Aorta (tissue), 5 donors: ENCODE results near the gene TRIM69. TPM values are rescaled to one million over a fixed set of nuclear protein-coding genes. Genes with fewer than 3 reads are reported as not detected.
"Not testable (repeated sequence)": the region's sequence is repeated elsewhere in the genome, so short reads cannot be mapped to it uniquely, and the experiment has no call there.

Experiments used
- ATAC-seq: fragments of 200-7000 bp; cut with Tn5 transposase; one replicate; pipeline ENCODE4 v1.9.1; 2022; ENCODE audit warnings: moderate library complexity; ENCODE audit not compliant: low FRiP score
- DNase-seq, 2 donors: peaks; one replicate each; pipeline ENCODE4 v3.0.0-alpha.2; 2020
- H3K27ac ChIP-seq, 2 donors: one replicate each; pipeline ENCODE4 v1.5.1; 2013; ENCODE audit warnings: low read length in 2 of 2, mild to moderate bottlenecking in 2 of 2, moderate library complexity in 2 of 2, control low read depth in 1 of 2, inconsistent platforms in 1 of 2, low read depth in 1 of 2
- H3K27me3 ChIP-seq, 2 donors: one replicate each; pipeline ENCODE4 v1.6.1; 2013; ENCODE audit warnings: control low read depth in 1 of 2, low read length in 1 of 2, mild to moderate bottlenecking in 1 of 2, moderate library complexity in 1 of 2; ENCODE audit not compliant: insufficient read depth in 2 of 2, control insufficient read depth in 1 of 2
- H3K36me3 ChIP-seq, 2 donors: one replicate each; pipeline ENCODE4 v1.6.1; 2013; ENCODE audit warnings: control low read depth in 1 of 2, low read length in 1 of 2, mild to moderate bottlenecking in 1 of 2; ENCODE audit not compliant: insufficient read depth in 2 of 2, control insufficient read depth in 1 of 2
- H3K4me1 ChIP-seq, 2 donors: one replicate each; pipeline ENCODE4 v1.6.1; 2013; ENCODE audit warnings: low read length in 2 of 2, control low read depth in 1 of 2, mild to moderate bottlenecking in 1 of 2, moderate library complexity in 1 of 2; ENCODE audit not compliant: insufficient read depth in 2 of 2, control insufficient read depth in 1 of 2
- H3K4me3 ChIP-seq, 2 donors: one replicate each; pipeline ENCODE4 v1.5.1; 2013; ENCODE audit warnings: low read length in 2 of 2, control low read depth in 1 of 2, mild to moderate bottlenecking in 1 of 2
- H3K9me3 ChIP-seq: one replicate; pipeline ENCODE4 v1.6.1; 2013; ENCODE audit warnings: mild to moderate bottlenecking, low read length; ENCODE audit not compliant: control insufficient read depth
- WGBS, 2 donors: extraction: QIAGEN DNeasy Blood & Tissue Kit; methylation state at CpG; one replicate each; pipeline ENCODE4 v1.1.7; 2013; 5-methylcytosine and 5-hydroxymethylcytosine counted together
- intact Hi-C, 2 donors: fragments of 100-400 bp; cut with DNase I; formaldehyde crosslinking; loops; one replicate each; pipeline versions ENCODE4 v1.14.2 to v1.15.0; 2022
- polyA plus RNA-seq, 2 donors: library from polyadenylated mRNA; stranded (reverse); fragments of 200-250 nt; gene quantifications; one replicate each; pipeline ENCODE4 v1.2.3, GENCODE V29; 2013
- total RNA-seq, 2 donors: library from RNA; stranded (reverse); fragmentation: NEBNext Ultra II Directional; extraction: Animal tissue kit (Norgen Biotek cat#: 25700); gene quantifications; one replicate each; pipeline ENCODE4 v1.2.1, GENCODE V29; 2021
- donor health status: healthy with polysubstance abuse.
- donor health status: Bipolar disorder and iron deficiency.
- donor health status: DM: no; HTN: no; CAD: no.
- donor health status: DM: no; HTN: no; CAD: no.
- donor health status: DM: yes; HTN: yes; CAD: no.

The TRIM69 gene
- total and polyA plus RNA-seq, 4 donors: 15.0 to 28.6 (median 15.8) TPM

- 0% methylated on average over 35 to 36 of the region's 36 CpGs for WGBS, 2 donors
These were observed 7.5 kb upstream of the TRIM69 start for GRCh38 chr15:44728576-44729407.

GRCh38 chr15:44729408-44730127 lies 6.8 kb upstream of the TRIM69 start:
- Histone ChIP-seq H3K4me3 (peak overlapping the region; percentile 80 to 88), H3K4me1 (peaks cover 0 to 1% of the 10 kb centered on the region in 2 donors), H3K27ac (peak overlapping the region in 1 of 2 donors; percentile 96), H3K27me3 (no peaks in the 10 kb centered on the region), H3K36me3 (no peaks in the 10 kb centered on the region), H3K9me3 (no peaks in the 10 kb centered on the region)
- DNase-seq (peak; percentile 64 to 79), ATAC-seq (peak; percentile 36)
- 3 to 4% methylated on average over 21 of the region's 21 CpGs for WGBS, 2 donors
- intact Hi-C loops: loop anchor here (2.0 to 10.0 kb wide), 5 partner anchors 19 to 442 kb away; partner anchors contain the start of genes B2M (in 1 of the 2), EIF3J (in 1 of the 2), GOLM2 (in 1 of the 2) and PATL2 (in 1 of the 2)

More at GRCh38 chr15:44728576-44729407, 7.5 kb upstream of the TRIM69 start:
- intact Hi-C loops: loop anchor here (2.0 to 5.0 kb wide), 4 partner anchors 18 to 441 kb away; partner anchors contain the start of genes B2M (in 1 of the 2), EIF3J (in 1 of the 2), GOLM2 (in 1 of the 2) and PATL2 (in 1 of the 2)
- ATAC-seq: peak; percentile 97
- Histone ChIP-seq H3K4me3 (peak overlapping the region; percentile 80 to 88), H3K4me1 (peaks cover 0 to 1% of the 10 kb centered on the region in 2 donors), H3K27ac (peak overlapping the region; percentile 20 to 96), H3K36me3 (no peaks in the 10 kb centered on the region), H3K27me3 (no peaks in the 10 kb centered on the region), H3K9me3 (no peaks in the 10 kb centered on the region)
- peak; percentile 95 to 97 for DNase-seq

GRCh38 chr15:44734839-44735481 lies 1.4 kb upstream of the TRIM69 start:
- Histone ChIP-seq H3K27ac (no peak overlapping the region), H3K4me3 (no peak overlapping the region), H3K27me3 (no peaks in the 10 kb centered on the region), H3K36me3 (no peaks in the 10 kb centered on the region), H3K4me1 (peaks cover 0 to 2% of the 10 kb centered on the region in 2 donors), H3K9me3 (no peaks in the 10 kb centered on the region)
- 72 to 73% methylated on average over 2 of the region's 2 CpGs for WGBS, 2 donors
- DNase-seq: no peak
- ATAC-seq: no peak
- intact Hi-C loops: loop anchor here (5.0 to 10.0 kb wide), 3 partner anchors 33 to 160 kb away; no protein-coding TSS in a partner anchor

- intact Hi-C loops: loop anchor here (2.0 to 10.0 kb wide), 4 partner anchors 33 to 161 kb away; no protein-coding TSS in a partner anchor
- Histone ChIP-seq H3K27me3 (no peaks in the 10 kb centered on the region), H3K9me3 (no peaks in the 10 kb centered on the region), H3K4me3 (no peak overlapping the region), H3K36me3 (no peaks in the 10 kb centered on the region), H3K27ac (peak overlapping the region in 1 of 2 donors; percentile 54), H3K4me1 (peaks cover 0 to 2% of the 10 kb centered on the region in 2 donors)
- WGBS, 2 donors: 47% methylated on average over 8 of the region's 8 CpGs
- ATAC-seq: peak; percentile 63
- peak in 1 of 2 donors; percentile 81 for DNase-seq
These were observed 697 bp upstream of the TRIM69 start for GRCh38 chr15:44735482-44736180.

- 66 to 67% methylated on average over 3 of the region's 3 CpGs for WGBS, 2 donors
- H3K4me1 ChIP-seq: peaks cover 0 to 2% of the 10 kb centered on the region in 2 donors
- H3K36me3 ChIP-seq: no peaks in the 10 kb centered on the region
- no peaks in the 10 kb centered on the region for H3K27me3 ChIP-seq
- H3K4me3 ChIP-seq: no peak overlapping the region
- no peaks in the 10 kb centered on the region for H3K9me3 ChIP-seq
- intact Hi-C loops: loop anchor here (2.0 to 10.0 kb wide), 4 partner anchors 36 to 164 kb away; partner anchors contain the start of gene SPG11 (in 1 of the 2)
- H3K27ac ChIP-seq: no peak overlapping the region
- DNase-seq: no peak
- ATAC-seq: peak; percentile 72
These were observed 2.1 kb downstream of the TRIM69 start for GRCh38 chr15:44738340-44738984.

- WGBS, 2 donors: 80 to 88% methylated on average over 16 to 22 of the region's 24 CpGs
- not testable (repeated sequence) for H3K4me1 ChIP-seq, ATAC-seq, H3K27ac ChIP-seq, H3K4me3 ChIP-seq, H3K9me3 ChIP-seq, DNase-seq, H3K27me3 ChIP-seq, H3K36me3 ChIP-seq
- intact Hi-C loops: loop anchor here (2.0 to 10.0 kb wide), 4 partner anchors 37 to 165 kb away; partner anchors contain the start of gene SPG11 (in 1 of the 2)
These were observed 3.0 kb downstream of the TRIM69 start for GRCh38 chr15:44739222-44739847.

- 84 to 97% methylated on average over 1 to 2 of the region's 2 CpGs for WGBS, 2 donors
- H3K27ac ChIP-seq, DNase-seq, H3K4me1 ChIP-seq, intact Hi-C loops, H3K27me3 ChIP-seq, H3K36me3 ChIP-seq, ATAC-seq, H3K4me3 ChIP-seq, H3K9me3 ChIP-seq: not testable (repeated sequence)
These were observed 7.1 kb downstream of the TRIM69 start for GRCh38 chr15:44743454-44743853.
